H9 (cell line): ENCODE results near the gene PHACTR2. TPM values are rescaled to one million over a fixed set of nuclear protein-coding genes. Genes with fewer than 3 reads are reported as not detected.

Source experiments
- DNase-seq: peaks from one replicate; pipeline ENCODE4 v3.0.0-alpha.2; 2017
- H2AFZ ChIP-seq: one replicate; pipeline ENCODE4 v1.6.1; 2013; ENCODE audit warnings: mild to moderate bottlenecking, low read length, control low read depth, moderate library complexity
- H2AK5ac ChIP-seq: 2 replicates; pipeline ENCODE4 v1.6.1; 2013; ENCODE audit warnings: low read length, control low read depth, mixed read lengths; ENCODE audit not compliant: insufficient read length
- H2BK120ac ChIP-seq: one replicate; pipeline ENCODE4 v1.6.1; 2013; ENCODE audit warnings: low read depth, mild to moderate bottlenecking, low read length, control low read depth, inconsistent platforms; ENCODE audit not compliant: poor library complexity, severe bottlenecking
- H2BK12ac ChIP-seq: 2 replicates; pipeline ENCODE4 v1.6.1; 2013; ENCODE audit warnings: low read length, control low read depth, mixed read lengths, low read depth; ENCODE audit not compliant: insufficient read length
- H2BK15ac ChIP-seq: 2 replicates; pipeline ENCODE4 v1.6.1; 2013; ENCODE audit warnings: low read depth, low read length, control low read depth
- H2BK20ac ChIP-seq: one replicate; pipeline ENCODE4 v1.6.1; 2013; ENCODE audit warnings: low read depth, mild to moderate bottlenecking, low read length, control low read depth, inconsistent platforms; ENCODE audit not compliant: poor library complexity, severe bottlenecking
- H2BK5ac ChIP-seq: 2 replicates; pipeline ENCODE4 v1.6.1; 2013; ENCODE audit warnings: low read length, control low read depth, mixed read lengths; ENCODE audit not compliant: insufficient read length
- H3K14ac ChIP-seq: 2 replicates; pipeline ENCODE4 v1.6.1; 2013; ENCODE audit warnings: low read length, control low read depth; ENCODE audit not compliant: insufficient read depth
- H3K18ac ChIP-seq: 2 replicates; pipeline ENCODE4 v1.6.1; 2013; ENCODE audit warnings: low read depth, mild to moderate bottlenecking, mixed read lengths, low read length, control low read depth; ENCODE audit not compliant: insufficient read length
- H3K23ac ChIP-seq: 2 replicates; pipeline ENCODE4 v1.6.1; 2013; ENCODE audit warnings: low read length, control low read depth, mixed read lengths, low read depth; ENCODE audit not compliant: insufficient read length
- H3K23me2 ChIP-seq: 2 replicates; pipeline ENCODE4 v1.6.1; 2013; ENCODE audit warnings: low read depth, mild to moderate bottlenecking, mixed read lengths, low read length, control low read depth; ENCODE audit not compliant: insufficient read length, poor library complexity, severe bottlenecking
- H3K27ac ChIP-seq: 2 replicates; pipeline ENCODE4 v1.5.1; 2013; ENCODE audit warnings: low read length, control low read depth, mixed read lengths, low read depth; ENCODE audit not compliant: insufficient read length
- H3K27me3 ChIP-seq: 2 replicates; pipeline ENCODE4 v1.6.1; 2013; ENCODE audit warnings: low read length, control low read depth, inconsistent platforms; ENCODE audit not compliant: insufficient read depth
- H3K4ac ChIP-seq: 2 replicates; pipeline ENCODE4 v1.6.1; 2013; ENCODE audit warnings: low read depth, mild to moderate bottlenecking, control low read depth, inconsistent platforms, low read length, moderate library complexity
- H3K4me1 ChIP-seq: 2 replicates; pipeline ENCODE4 v1.6.1; 2013; ENCODE audit warnings: low read length, control low read depth, inconsistent platforms; ENCODE audit not compliant: insufficient read depth
- H3K4me2 ChIP-seq: 2 replicates; pipeline ENCODE4 v1.6.1; 2013; ENCODE audit warnings: low read length, control low read depth, mixed read lengths; ENCODE audit not compliant: insufficient read length, insufficient read depth
- H3K56ac ChIP-seq: 2 replicates; pipeline ENCODE4 v1.6.1; 2013; ENCODE audit warnings: low read depth, mild to moderate bottlenecking, mixed read lengths, low read length, control low read depth; ENCODE audit not compliant: insufficient read length
- H3K79me1 ChIP-seq: 2 replicates; pipeline ENCODE4 v1.6.1; 2013; ENCODE audit warnings: low read depth, mild to moderate bottlenecking, moderate library complexity, low read length, control low read depth, inconsistent platforms; ENCODE audit not compliant: insufficient read depth, poor library complexity, severe bottlenecking
- H3K79me2 ChIP-seq: 2 replicates; pipeline ENCODE4 v1.6.1; 2013; ENCODE audit warnings: low read length, control low read depth, inconsistent platforms; ENCODE audit not compliant: insufficient read depth
- H3K9ac ChIP-seq: 2 replicates; pipeline ENCODE4 v1.6.1; 2013; ENCODE audit warnings: low read length, control low read depth, mixed read lengths; ENCODE audit not compliant: insufficient read length; ENCODE audit errors: extremely low read depth
- H3K9me3 ChIP-seq: one replicate; pipeline ENCODE4 v1.6.1; 2013; ENCODE audit warnings: low read depth, low read length, inconsistent platforms; ENCODE audit not compliant: control insufficient read depth
- H3T11ph ChIP-seq: one replicate; pipeline ENCODE4 v1.6.1; 2013; ENCODE audit warnings: mild to moderate bottlenecking, low read length, control low read depth, inconsistent platforms
- H4K20me1 ChIP-seq: one replicate; pipeline ENCODE4 v1.6.1; 2013; ENCODE audit not compliant: control insufficient read depth, insufficient read length, insufficient read depth
- H4K5ac ChIP-seq: 2 replicates; pipeline ENCODE4 v1.6.1; 2013; ENCODE audit warnings: low read depth, mild to moderate bottlenecking, mixed read lengths, low read length, control low read depth; ENCODE audit not compliant: insufficient read length
- H4K8ac ChIP-seq: replicated peaks from 2 replicates; pipeline ENCODE4 v1.6.1; 2013; ENCODE audit warnings: low read length, control low read depth, mixed read lengths, low read depth; ENCODE audit not compliant: insufficient read length
- H4K91ac ChIP-seq: 2 replicates; pipeline ENCODE4 v1.6.1; 2013; ENCODE audit warnings: low read depth, mild to moderate bottlenecking, moderate library complexity, mixed read lengths, low read length, control low read depth; ENCODE audit not compliant: insufficient read length
- H3K27ac Mint-ChIP-seq, 3 experiments: 2 replicates in 2 of 3; 3 replicates in 1 of 3; pipeline ENCODE4 v1.8.0; 2020 to 2021; ENCODE audit warnings: mixed read lengths in 3 of 3, mild to moderate bottlenecking in 1 of 3, moderate library complexity in 1 of 3
- H3K27me3 Mint-ChIP-seq: 2 replicates; pipeline ENCODE4 v1.8.0; 2021; ENCODE audit warnings: low read depth, mild to moderate bottlenecking, moderate library complexity, mixed read lengths
- H3K36me3 Mint-ChIP-seq, 3 experiments: 2 replicates in 2 of 3; 3 replicates in 1 of 3; pipeline ENCODE4 v1.8.0; 2020 to 2021; ENCODE audit warnings: low read depth in 3 of 3, mixed read lengths in 3 of 3; ENCODE audit not compliant: insufficient read depth in 1 of 3
- H3K4me1 Mint-ChIP-seq, 2 experiments: 2 replicates each; pipeline ENCODE4 v1.8.0; 2020; ENCODE audit warnings: mixed read lengths in 2 of 2
- H3K4me3 Mint-ChIP-seq, 2 experiments: 2 replicates in 1 of 2; 3 replicates in 1 of 2; pipeline ENCODE4 v1.8.0; 2020 to 2021; ENCODE audit warnings: mild to moderate bottlenecking in 2 of 2, mixed read lengths in 2 of 2, moderate library complexity in 1 of 2
- H3K9me3 Mint-ChIP-seq, 2 experiments: 2 replicates in 1 of 2; 3 replicates in 1 of 2; pipeline ENCODE4 v1.8.0; 2020; ENCODE audit warnings: mild to moderate bottlenecking in 2 of 2, mixed read lengths in 2 of 2, moderate library complexity in 1 of 2
- WGBS: extraction: QIAGEN DNeasy Blood & Tissue Kit; methylation state at CpG from one replicate; pipeline ENCODE4 v1.1.7; 2013; ENCODE audit warnings: missing lambda C conversion rate, low lambda C conversion rate, mixed read lengths; ENCODE audit not compliant: insufficient read length; ENCODE audit errors: extremely low coverage; 5-methylcytosine and 5-hydroxymethylcytosine counted together
- total RNA-seq: library from RNA; stranded (reverse); gene quantifications from 2 replicates; pipeline ENCODE4 v1.2.1, GENCODE V29; 2021
- TF ChIP-seq, protein P1 (sequence below): fragments of 200-600 bp; sonication (generic); conservative IDR thresholded peaks from 3 replicates; pipeline ENCODE4 v1.8.0; 2021; ENCODE audit warnings: antibody characterized with exemption, mild to moderate bottlenecking

PHACTR2 gene
- total RNA-seq, 1 experiment from 2014 or later = 131 TPM

- Mint-ChIP-seq H3K27ac (no peak overlapping the region), H3K4me3 (no peak overlapping the region), H3K27me3 (no peaks in the 10 kb centered on the region), H3K4me1 (peaks cover 49 to 73% of the 10 kb centered on the region in 2 experiments), H3K9me3 (peaks cover 0 to 4% of the 10 kb centered on the region in 2 experiments; a peak in 2 of 5 replicates), H3K36me3 (peaks cover 5 to 14% (median 12%) of the 10 kb centered on the region in 3 experiments; a peak in 6 of 7 replicates)
- Histone ChIP-seq H4K5ac (no peak overlapping the region), H3K27ac (no peak overlapping the region), H2BK120ac (no peak overlapping the region), H3K56ac (no peak overlapping the region), H3K4ac (no peak overlapping the region), H4K91ac (no peak overlapping the region), H2AFZ (no peak overlapping the region), H2BK5ac (no peak overlapping the region), H3T11ph (no peak overlapping the region), H4K8ac (no peak overlapping the region), H3K4me2 (no peak overlapping the region), H2BK15ac (no peak overlapping the region), H3K4me1 (peaks cover 24% of the 10 kb centered on the region; the same call in 1 of the 2 replicates), H2BK12ac (no peak overlapping the region), H3K9me3 (no peaks in the 10 kb centered on the region), H3K23me2 (no peaks in the 10 kb centered on the region), H3K79me1 (peaks cover 2% of the 10 kb centered on the region), H3K14ac (no peak overlapping the region), H2BK20ac (no peak overlapping the region), H3K79me2 (peaks cover 16% of the 10 kb centered on the region), H3K18ac (no peak overlapping the region), H3K23ac (no peak overlapping the region), H2AK5ac (no peak overlapping the region), H4K20me1 (no peaks in the 10 kb centered on the region), H3K27me3 (no peaks in the 10 kb centered on the region), H3K9ac (no peak overlapping the region)
- no peak for DNase-seq
- no CpG with 5 or more reads among the region's 7 CpGs for WGBS
- TF ChIP-seq, protein P1, sequence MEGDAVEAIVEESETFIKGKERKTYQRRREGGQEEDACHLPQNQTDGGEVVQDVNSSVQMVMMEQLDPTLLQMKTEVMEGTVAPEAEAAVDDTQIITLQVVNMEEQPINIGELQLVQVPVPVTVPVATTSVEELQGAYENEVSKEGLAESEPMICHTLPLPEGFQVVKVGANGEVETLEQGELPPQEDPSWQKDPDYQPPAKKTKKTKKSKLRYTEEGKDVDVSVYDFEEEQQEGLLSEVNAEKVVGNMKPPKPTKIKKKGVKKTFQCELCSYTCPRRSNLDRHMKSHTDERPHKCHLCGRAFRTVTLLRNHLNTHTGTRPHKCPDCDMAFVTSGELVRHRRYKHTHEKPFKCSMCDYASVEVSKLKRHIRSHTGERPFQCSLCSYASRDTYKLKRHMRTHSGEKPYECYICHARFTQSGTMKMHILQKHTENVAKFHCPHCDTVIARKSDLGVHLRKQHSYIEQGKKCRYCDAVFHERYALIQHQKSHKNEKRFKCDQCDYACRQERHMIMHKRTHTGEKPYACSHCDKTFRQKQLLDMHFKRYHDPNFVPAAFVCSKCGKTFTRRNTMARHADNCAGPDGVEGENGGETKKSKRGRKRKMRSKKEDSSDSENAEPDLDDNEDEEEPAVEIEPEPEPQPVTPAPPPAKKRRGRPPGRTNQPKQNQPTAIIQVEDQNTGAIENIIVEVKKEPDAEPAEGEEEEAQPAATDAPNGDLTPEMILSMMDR = no peak
Measured at GRCh38 chr6:143694560-143694959, 16.8 kb downstream of the PHACTR2 start.
